Stomach (tissue), 9 donors: Measurements from ENCODE around the gene SARM1. TPM values are rescaled to one million over a fixed set of nuclear protein-coding genes. Genes with fewer than 3 reads are reported as not detected.

ENCODE experiments used
- DNase-seq, 2 donors: peaks; one replicate each; pipeline versions ENCODE4 v3.0.0 to v3.0.0-alpha.2; 2013 to 2019
- H3K27ac ChIP-seq, 5 donors: fragments of 200-600 bp in 4 of 5; sonication (generic) in 4 of 5; one replicate each; pipeline ENCODE4 v1.5.1; 2013 to 2019; ENCODE audit warnings: mild to moderate bottlenecking in 1 of 5, moderate library complexity in 1 of 5
- H3K27me3 ChIP-seq, 3 donors: fragments of 200-600 bp; sonication (generic); one replicate each; pipeline ENCODE4 v1.5.1; 2017 to 2019; ENCODE audit warnings: mixed run types in 1 of 3
- H3K36me3 ChIP-seq, 4 donors: fragments of 200-600 bp; sonication (generic); 1 replicate in 3 of 4; 2 replicates in 1 of 4; pipeline ENCODE4 v1.5.1; 2016 to 2019
- H3K4me1 ChIP-seq, 4 donors: fragments of 200-600 bp; sonication (generic); one replicate each; pipeline ENCODE4 v1.5.1; 2016 to 2019
- H3K4me3 ChIP-seq, 4 donors: fragments of 200-600 bp; sonication (generic) in 3 of 4; one replicate each; pipeline ENCODE4 v1.5.1; 2016 to 2019; ENCODE audit warnings: mild to moderate bottlenecking in 1 of 4
- H3K9me3 ChIP-seq, 4 donors: fragments of 200-600 bp; sonication (generic); one replicate each; pipeline ENCODE4 v1.5.1; 2016 to 2019
- CTCF ChIP-seq, 7 experiments: fragments of 450-650 bp in 4 of 7; fragments of 200-600 bp in 3 of 7; sonication (generic) in 3 of 7; IDR thresholded peaks; one replicate each; pipeline ENCODE4 v1.5.1; 2016 to 2019; ENCODE audit warnings: antibody characterized with exemption in 7 of 7, control low read depth in 2 of 7, mild to moderate bottlenecking in 1 of 7
- EP300 ChIP-seq: sonication (generic); formaldehyde crosslinking; IDR thresholded peaks from one replicate; pipeline ENCODE4 v1.6.1; 2017; ENCODE audit warnings: antibody characterized with exemption
- POLR2A ChIP-seq, 4 donors: fragments of 450-650 bp; IDR thresholded peaks; one replicate each; pipeline ENCODE4 v1.6.1; 2016; ENCODE audit warnings: antibody characterized with exemption in 4 of 4, control low read depth in 2 of 4, mild to moderate bottlenecking in 1 of 4, moderate library complexity in 1 of 4
- POLR2AphosphoS5 ChIP-seq, 3 donors: sonication (generic); formaldehyde crosslinking; IDR thresholded peaks; one replicate each; pipeline ENCODE4 v1.6.1; 2016; ENCODE audit warnings: antibody characterized with exemption in 3 of 3
- WGBS, 5 donors: extraction: QIAGEN DNeasy Blood & Tissue Kit in 3 of 5; methylation state at CpG; one replicate each; pipeline versions ENCODE4 v1.1.5 to v1.1.7; 2013 to 2018; 5-methylcytosine and 5-hydroxymethylcytosine counted together
- intact Hi-C: fragments of 100-400 bp; cut with DNase I; formaldehyde crosslinking; loops from one replicate; pipeline ENCODE4 v1.15.1; 2023; ENCODE audit warnings: low total_unique reads
- polyA plus RNA-seq, 3 donors: library from polyadenylated mRNA; stranded (reverse); fragments of 200-250 nt; gene quantifications; one replicate each; pipeline ENCODE4 v1.2.3, GENCODE V29; 2013
- total RNA-seq, 5 donors: library from RNA; depleted of rRNA; stranded (reverse); fragments of >200 nt; gene quantifications; one replicate each; pipeline versions ENCODE4 v1.1.0 to v1.2.3, GENCODE V29; 2014 to 2016
- donor health status: healthy with polysubstance abuse.
- donor health status: Bipolar disorder and iron deficiency.
- donor health status: healthy.

The SARM1 gene
- total and polyA plus RNA-seq, 8 donors = 4.6 to 58.3 (median 11.7) TPM

- TF ChIP-seq POLR2AphosphoS5 (IDR thresholded peaks at IDR 0.05) = no peak
- no peak for TF ChIP-seq POLR2A (IDR thresholded peaks at IDR 0.05)
- TF ChIP-seq EP300 = no peak
- no peak for TF ChIP-seq CTCF (IDR thresholded peaks at IDR 0.05)
- H3K27me3 ChIP-seq = no peaks in the 10 kb centered on the region
- no peak for DNase-seq
- WGBS, 5 donors = 91 to 97% (median 94%) methylated on average over 7 of the region's 7 CpGs
- no peak overlapping the region for H3K4me3 ChIP-seq
- peaks cover 30 to 35% (median 32%) of the 10 kb centered on the region in 4 donors for H3K4me1 ChIP-seq
- no peaks in the 10 kb centered on the region for H3K9me3 ChIP-seq
- no peak overlapping the region for H3K27ac ChIP-seq
- intact Hi-C loops = no loop called here
- peaks cover 83 to 100% (median 99%) of the 10 kb centered on the region in 4 donors for H3K36me3 ChIP-seq
Observed at GRCh38 chr17:28350271-28350670, 21.2 kb upstream of the SARM1 start.

GRCh38 chr17:28357061-28357900 is 14.2 kb upstream of the SARM1 start, which contains the start of gene POLDIP2:
Gene POLDIP2, minus strand, starts transcription at chr17:28357527. Its CDS starts 79 bp downstream, at chr17:28357448.
- peaks cover 54 to 68% (median 65%) of the 10 kb centered on the region in 4 donors for H3K36me3 ChIP-seq
- TF ChIP-seq POLR2A (IDR thresholded peaks at IDR 0.05) (peak in 1 of 4 donors; percentile 33), EP300 (no peak), POLR2AphosphoS5 (IDR thresholded peaks at IDR 0.05) (peak; percentile 93 to 98 (median 97)), CTCF (IDR thresholded peaks at IDR 0.05) (peak in 2 of 7 experiments; percentile 5 to 19)
- 0 to 1% (median 0%) methylated on average over 13 to 80 of the region's 80 CpGs for WGBS, 5 donors
- intact Hi-C loops = no loop called here
- peak; percentile 97 to 99 for DNase-seq
- H3K9me3 ChIP-seq = no peaks in the 10 kb centered on the region
- H3K4me3 ChIP-seq = peak within 1 kb of the TSS; percentile 86 to 100 (median 94)
- H3K27me3 ChIP-seq = no peaks in the 10 kb centered on the region
- peak within 1 kb of the TSS; percentile 89 to 97 (median 95) for H3K27ac ChIP-seq
- peaks cover 25 to 31% (median 28%) of the 10 kb centered on the region in 4 donors for H3K4me1 ChIP-seq

- Histone ChIP-seq H3K36me3 (peaks cover 53 to 68% (median 65%) of the 10 kb centered on the region in 4 donors), H3K27me3 (no peaks in the 10 kb centered on the region), H3K27ac (peak overlapping the region; percentile 64 to 97 (median 95)), H3K4me3 (peak overlapping the region; percentile 86 to 100 (median 94)), H3K9me3 (no peaks in the 10 kb centered on the region), H3K4me1 (peaks cover 25 to 31% (median 28%) of the 10 kb centered on the region in 4 donors)
- WGBS, 5 donors = 1 to 6% (median 3%) methylated on average over 4 of the region's 4 CpGs
- intact Hi-C loops = no loop called here
- DNase-seq = no peak
- TF ChIP-seq POLR2AphosphoS5 (IDR thresholded peaks at IDR 0.05) (no peak), CTCF (IDR thresholded peaks at IDR 0.05) (no peak), POLR2A (IDR thresholded peaks at IDR 0.05) (no peak), EP300 (no peak)
Observed at GRCh38 chr17:28357901-28358197, 13.6 kb upstream of the SARM1 start.

GRCh38 chr17:28363186-28363585 is 8.3 kb upstream of the SARM1 start:
- Histone ChIP-seq H3K4me1 (peaks cover 6 to 12% (median 7%) of the 10 kb centered on the region in 4 donors), H3K36me3 (peaks cover 35 to 67% (median 64%) of the 10 kb centered on the region in 4 donors), H3K9me3 (no peaks in the 10 kb centered on the region), H3K27ac (no peak overlapping the region), H3K4me3 (no peak overlapping the region), H3K27me3 (no peaks in the 10 kb centered on the region)
- no peak for TF ChIP-seq POLR2A (IDR thresholded peaks at IDR 0.05)
- TF ChIP-seq EP300 = no peak
- TF ChIP-seq POLR2AphosphoS5 (IDR thresholded peaks at IDR 0.05) = no peak
- no peak for TF ChIP-seq CTCF (IDR thresholded peaks at IDR 0.05)
- WGBS, 5 donors = 64 to 85% (median 75%) methylated on average over 5 of the region's 5 CpGs
- intact Hi-C loops = no loop called here
- DNase-seq = no peak
